BLaER1 (cell line): ENCODE results near the gene DRP2.

Experiments
- H3K27ac ChIP-seq: shearing (Covaris generic); formaldehyde crosslinking; 2 replicates; pipeline ENCODE4 v1.8.1; 2022
- H3K27me3 ChIP-seq: shearing (Covaris generic); formaldehyde crosslinking; 2 replicates; pipeline ENCODE4 v1.8.1; 2022
- H3K36me3 ChIP-seq: shearing (Covaris generic); formaldehyde crosslinking; 2 replicates; pipeline ENCODE4 v1.8.1; 2022
- H3K4me1 ChIP-seq: shearing (Covaris generic); formaldehyde crosslinking; 2 replicates; pipeline ENCODE4 v1.8.1; 2022
- H3K4me2 ChIP-seq: shearing (Covaris generic); formaldehyde crosslinking; 2 replicates; pipeline ENCODE4 v1.8.1; 2022
- H3K4me3 ChIP-seq: shearing (Covaris generic); formaldehyde crosslinking; 2 replicates; pipeline ENCODE4 v1.8.1; 2022
- H3K9ac ChIP-seq: shearing (Covaris generic); formaldehyde crosslinking; 2 replicates; pipeline ENCODE4 v1.8.1; 2022
- H3K9me3 ChIP-seq: shearing (Covaris generic); formaldehyde crosslinking; 2 replicates; pipeline ENCODE4 v1.8.1; 2022
- H4K20me1 ChIP-seq: shearing (Covaris generic); formaldehyde crosslinking; 2 replicates; pipeline ENCODE4 v1.8.1; 2022
- Cebpa-rat ChIP-seq: shearing (Covaris generic); IDR thresholded peaks from 2 replicates; pipeline ENCODE4 v1.8.1; 2022

Gene DRP2

GRCh38 chrX:101237041-101237440, 17.5 kb downstream of the DRP2 start:
- H3K27ac ChIP-seq, result no peak overlapping the region
- H3K4me3 ChIP-seq, result no peak overlapping the region
- H3K36me3 ChIP-seq, result no peaks in the 10 kb centered on the region

GRCh38 chrX:101241531-101241930, 21.9 kb downstream of the DRP2 start:
- no peak overlapping the region for H3K27ac ChIP-seq
- H3K4me1 ChIP-seq, result no peaks in the 10 kb centered on the region
- no peaks in the 10 kb centered on the region for H3K36me3 ChIP-seq
- H3K27me3 ChIP-seq, result no peaks in the 10 kb centered on the region
- H3K4me3 ChIP-seq, result no peak overlapping the region
- no peaks in the 10 kb centered on the region for H4K20me1 ChIP-seq
- H3K4me2 ChIP-seq, result no peak overlapping the region
- no peak for TF ChIP-seq Cebpa-rat
- H3K9me3 ChIP-seq, result no peaks in the 10 kb centered on the region
- H3K9ac ChIP-seq, result no peak overlapping the region

More at GRCh38 chrX:101237041-101237440, 17.5 kb downstream of the DRP2 start:
- H3K4me1 ChIP-seq, result no peaks in the 10 kb centered on the region
- H3K9ac ChIP-seq, result no peak overlapping the region
- H3K27me3 ChIP-seq, result no peaks in the 10 kb centered on the region
- TF ChIP-seq Cebpa-rat, result no peak
- H3K9me3 ChIP-seq, result no peaks in the 10 kb centered on the region
- H3K4me2 ChIP-seq, result no peak overlapping the region
- no peaks in the 10 kb centered on the region for H4K20me1 ChIP-seq

- no peaks in the 10 kb centered on the region for H3K36me3 ChIP-seq
- H4K20me1 ChIP-seq, result no peaks in the 10 kb centered on the region
- no peaks in the 10 kb centered on the region for H3K27me3 ChIP-seq
- TF ChIP-seq Cebpa-rat, result no peak
- H3K4me1 ChIP-seq, result peaks cover 2% of the 10 kb centered on the region; the same call in 1 of the 2 replicates
- H3K27ac ChIP-seq, result no peak overlapping the region
- H3K4me3 ChIP-seq, result no peak overlapping the region
- H3K4me2 ChIP-seq, result no peak overlapping the region
- no peaks in the 10 kb centered on the region for H3K9me3 ChIP-seq
- H3K9ac ChIP-seq, result no peak overlapping the region
Observed at GRCh38 chrX:101252634-101253033, 33.0 kb downstream of the DRP2 start.

- no peak for TF ChIP-seq Cebpa-rat
Observed at GRCh38 chrX:101257448-101258258, 38.1 kb downstream of the DRP2 start.

GRCh38 chrX:101258259-101258581, 38.6 kb downstream of the DRP2 start:
- no peak overlapping the region for H3K9ac ChIP-seq
- no peak overlapping the region for H3K4me2 ChIP-seq
- no peak overlapping the region for H3K27ac ChIP-seq
- no peaks in the 10 kb centered on the region for H3K9me3 ChIP-seq
- H4K20me1 ChIP-seq, result no peaks in the 10 kb centered on the region
- TF ChIP-seq Cebpa-rat, result no peak
- no peaks in the 10 kb centered on the region for H3K36me3 ChIP-seq
- peaks cover 4% of the 10 kb centered on the region; the same call in 1 of the 2 replicates for H3K4me1 ChIP-seq
- no peaks in the 10 kb centered on the region for H3K27me3 ChIP-seq
- no peak overlapping the region for H3K4me3 ChIP-seq

More at GRCh38 chrX:101257448-101258258, 38.1 kb downstream of the DRP2 start:
- Histone ChIP-seq H3K36me3 (no peaks in the 10 kb centered on the region), H3K9me3 (no peaks in the 10 kb centered on the region), H3K27me3 (no peaks in the 10 kb centered on the region), H3K27ac (no peak overlapping the region), H3K4me3 (no peak overlapping the region), H4K20me1 (no peaks in the 10 kb centered on the region), H3K4me2 (no peak overlapping the region), H3K4me1 (peaks cover 4% of the 10 kb centered on the region; the same call in 1 of the 2 replicates), H3K9ac (no peak overlapping the region)

GRCh38 chrX:101260435-101260834, 40.8 kb downstream of the DRP2 start:
- no peaks in the 10 kb centered on the region for H3K36me3 ChIP-seq
- H3K9ac ChIP-seq, result no peak overlapping the region

GRCh38 chrX:101262590-101262989, 43.0 kb downstream of the DRP2 start:
- Histone ChIP-seq H3K4me3 (no peak overlapping the region), H3K4me2 (no peak overlapping the region), H3K9ac (no peak overlapping the region), H3K9me3 (no peaks in the 10 kb centered on the region), H3K27ac (no peak overlapping the region), H3K36me3 (no peaks in the 10 kb centered on the region), H4K20me1 (no peaks in the 10 kb centered on the region), H3K4me1 (peaks cover 7% of the 10 kb centered on the region; the same call in 1 of the 2 replicates), H3K27me3 (no peaks in the 10 kb centered on the region)
- TF ChIP-seq Cebpa-rat, result no peak

More at GRCh38 chrX:101260435-101260834, 40.8 kb downstream of the DRP2 start:
- Histone ChIP-seq H3K4me1 (peaks cover 8% of the 10 kb centered on the region; the same call in 1 of the 2 replicates), H3K27ac (no peak overlapping the region), H3K27me3 (no peaks in the 10 kb centered on the region), H3K4me2 (no peak overlapping the region), H4K20me1 (no peaks in the 10 kb centered on the region), H3K4me3 (no peak overlapping the region), H3K9me3 (no peaks in the 10 kb centered on the region)
- no peak for TF ChIP-seq Cebpa-rat

- Histone ChIP-seq H3K4me1 (0 out of 2 replicates have a peak, but pooled peaks cover 4% of the 10 kb centered on the region), H3K9me3 (no peaks in the 10 kb centered on the region), H4K20me1 (no peaks in the 10 kb centered on the region), H3K4me3 (no peak overlapping the region), H3K27ac (no peak overlapping the region), H3K27me3 (no peaks in the 10 kb centered on the region), H3K36me3 (no peaks in the 10 kb centered on the region), H3K9ac (no peak overlapping the region), H3K4me2 (no peak overlapping the region)
- no peak for TF ChIP-seq Cebpa-rat
Observed at GRCh38 chrX:101263766-101264165, 44.2 kb downstream of the DRP2 start.

- Histone ChIP-seq H3K4me3 (no peak overlapping the region), H3K4me1 (0 out of 2 replicates have a peak, but pooled peaks cover 4% of the 10 kb centered on the region), H3K36me3 (no peaks in the 10 kb centered on the region), H3K27ac (no peak overlapping the region), H3K27me3 (no peaks in the 10 kb centered on the region), H3K9me3 (no peaks in the 10 kb centered on the region), H3K9ac (no peak overlapping the region), H3K4me2 (no peak overlapping the region), H4K20me1 (no peaks in the 10 kb centered on the region)
- no peak for TF ChIP-seq Cebpa-rat
Observed at GRCh38 chrX:101265869-101266428, 46.4 kb downstream of the DRP2 start.

- H3K27me3 ChIP-seq, result no peaks in the 10 kb centered on the region
- H3K9ac ChIP-seq, result no peak overlapping the region
- H4K20me1 ChIP-seq, result no peaks in the 10 kb centered on the region
- no peaks in the 10 kb centered on the region for H3K36me3 ChIP-seq
- no peaks in the 10 kb centered on the region for H3K4me1 ChIP-seq
- no peak overlapping the region for H3K4me3 ChIP-seq
- no peak for TF ChIP-seq Cebpa-rat
- H3K9me3 ChIP-seq, result no peaks in the 10 kb centered on the region
- no peak overlapping the region for H3K4me2 ChIP-seq
- no peak overlapping the region for H3K27ac ChIP-seq
Observed at GRCh38 chrX:101274198-101274597, 54.6 kb downstream of the DRP2 start.
